Activated CD8-positive, alpha-beta memory T cell treated with anti-CD3 and anti-CD28 coated beads for 48 hours (primary cell): ENCODE results near the gene TPPP3.

Source experiments
- DNase-seq, 3 experiments: peaks; one replicate each; pipeline ENCODE4 v3.0.0-alpha.2; 2020; ENCODE audit warnings: low read depth in 2 of 3, low spot score in 2 of 3

The TPPP3 gene

GRCh38 chr16:67393111-67393787 lies at the start of gene TPPP3:
TSS of gene TPPP3 (minus strand) at chr16:67393498. CDS start at chr16:67391111, 2,387 bp downstream.
- DNase-seq = peak in 1 of 3 experiments; percentile 23

DNA sequence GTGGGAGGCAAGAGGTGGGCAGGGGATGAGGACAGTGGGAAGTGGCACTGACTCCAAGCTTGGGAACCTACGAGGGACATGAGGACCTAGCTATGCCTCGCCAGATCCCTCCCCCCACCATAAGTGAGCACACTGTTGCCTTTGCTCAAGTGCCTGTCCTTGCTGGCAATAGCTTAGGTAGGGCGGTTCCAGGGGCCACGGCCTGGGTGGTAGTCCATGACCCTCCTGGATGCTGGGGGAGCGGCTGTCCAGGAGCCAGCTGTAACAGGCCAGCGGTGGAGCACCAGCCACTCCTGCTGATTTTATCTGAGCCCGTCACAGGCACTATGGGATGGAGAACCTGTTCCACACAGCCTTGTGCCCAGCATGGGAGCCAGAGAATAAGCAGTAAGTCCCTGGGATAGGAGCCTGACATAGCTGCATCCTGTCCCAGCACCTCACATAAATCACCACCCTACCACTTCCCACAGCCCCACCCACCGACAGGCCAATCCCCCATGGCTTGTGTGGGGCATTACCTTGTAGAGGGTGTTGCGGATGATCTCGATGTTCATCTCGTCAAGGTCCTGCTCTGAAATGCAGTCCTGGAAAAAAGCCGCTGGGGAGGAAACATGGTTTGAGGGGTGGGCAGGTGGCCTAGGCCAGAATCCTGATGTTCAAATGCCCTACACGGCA lies 49.4 kb upstream of the TPPP3 start:
- DNase-seq = no peak

DNA sequence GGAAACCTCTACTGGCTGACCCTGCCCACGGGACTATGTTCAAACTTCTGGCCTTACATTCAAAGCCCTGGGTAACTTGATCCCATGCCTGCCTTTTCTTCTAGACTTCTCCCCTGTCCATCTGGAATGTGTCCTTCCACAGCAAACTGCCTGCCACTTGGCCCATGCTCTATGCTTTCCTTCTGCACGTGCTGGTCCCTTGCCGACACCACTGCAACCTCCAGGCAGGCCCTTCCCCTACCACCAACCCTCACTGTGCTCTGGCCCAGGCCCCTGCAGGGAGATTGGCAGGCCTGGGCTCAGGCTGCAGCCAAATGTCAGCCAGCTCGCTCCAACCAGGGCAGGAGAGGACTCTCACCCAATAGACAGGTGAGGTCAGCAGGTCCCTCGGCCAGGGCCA lies 48.6 kb upstream of the TPPP3 start:
- DNase-seq = no peak

- DNase-seq = no peak
These were observed 48.0 kb upstream of the TPPP3 start for GRCh38 chr16:67441271-67441753.

- DNase-seq = no peak
These were observed 45.6 kb upstream of the TPPP3 start for GRCh38 chr16:67438824-67439393.

DNA sequence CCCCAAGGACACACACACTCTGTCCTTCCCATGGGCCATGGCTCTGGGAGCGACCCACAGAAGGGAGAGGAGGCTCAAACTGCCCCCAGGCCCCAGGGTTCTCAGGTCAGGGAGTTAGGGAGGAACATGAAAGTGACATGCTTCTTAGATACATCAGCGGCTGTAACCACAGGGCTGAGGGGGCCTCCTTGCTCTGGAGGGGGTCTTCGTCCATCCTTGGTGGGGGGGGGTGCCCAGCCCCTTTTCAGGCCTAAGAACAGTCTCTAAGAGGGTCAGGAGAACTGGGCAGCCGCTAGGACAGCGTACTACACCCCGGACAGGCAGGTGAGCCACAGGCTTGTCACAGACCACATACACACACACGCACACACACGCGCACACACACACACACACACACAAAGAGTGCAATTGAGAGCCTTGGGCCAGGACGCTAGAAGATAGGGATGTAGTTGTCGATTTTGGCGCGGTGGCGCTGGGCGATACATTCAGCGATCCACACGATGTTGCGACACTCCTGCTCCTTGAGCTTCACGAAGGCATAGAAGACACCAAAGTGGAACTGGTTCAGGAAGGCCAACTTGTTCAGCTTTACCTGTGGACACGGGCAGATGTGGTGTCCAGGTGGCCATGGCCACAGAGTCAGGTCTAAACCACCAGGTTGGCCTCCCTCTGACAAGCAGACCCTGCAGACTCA lies 44.9 kb upstream of the TPPP3 start:
- DNase-seq = no peak

DNA sequence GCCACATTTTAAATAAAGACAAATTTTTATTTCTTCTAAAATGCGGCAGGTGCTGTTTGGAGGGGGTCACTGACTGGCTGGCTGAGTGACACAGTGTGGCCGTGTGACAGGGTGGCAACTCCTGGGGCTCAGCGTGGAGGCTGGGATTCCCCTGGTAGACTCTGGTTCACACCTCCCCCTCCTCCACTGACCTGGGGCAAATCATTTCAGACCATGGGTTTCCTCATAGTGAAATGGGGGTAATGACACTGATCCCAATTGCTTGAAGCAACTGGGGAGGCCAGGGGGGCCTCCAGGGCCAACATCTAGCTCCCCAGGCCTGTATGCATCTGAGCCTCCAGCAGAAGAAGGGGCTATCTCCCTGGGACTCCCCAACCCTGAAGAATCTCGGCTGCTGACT lies 44.2 kb upstream of the TPPP3 start:
- no peak for DNase-seq

DNA sequence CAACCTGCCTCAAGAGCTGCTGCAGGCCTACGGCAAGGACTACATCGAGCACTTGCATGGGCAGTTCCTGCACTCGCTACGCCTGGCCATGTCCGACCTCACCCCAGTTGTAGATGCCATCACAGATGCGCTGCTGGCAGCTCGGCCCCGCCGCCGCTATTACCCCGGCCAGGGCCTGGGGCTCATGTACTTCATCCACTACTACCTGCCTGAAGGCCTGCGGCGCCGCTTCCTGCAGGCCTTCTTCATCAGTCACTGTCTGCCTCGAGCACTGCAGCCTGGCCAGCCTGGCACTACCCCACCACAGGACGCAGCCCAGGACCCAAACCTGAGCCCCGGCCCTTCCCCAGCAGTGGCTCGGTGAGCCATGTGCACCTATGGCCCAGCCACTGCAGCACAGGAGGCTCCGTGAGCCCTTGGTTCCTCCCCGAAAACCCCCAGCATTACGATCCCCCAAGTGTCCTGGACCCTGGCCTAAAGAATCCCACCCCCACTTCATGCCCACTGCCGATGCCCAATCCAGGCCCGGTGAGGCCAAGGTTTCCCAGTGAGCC lies 43.4 kb upstream of the TPPP3 start:
- DNase-seq = no peak

GRCh38 chr16:67435758-67436164 lies 42.5 kb upstream of the TPPP3 start:
- DNase-seq = no peak

- DNase-seq = no peak
These were observed 39.9 kb upstream of the TPPP3 start for GRCh38 chr16:67433131-67433719.

GRCh38 chr16:67432506-67432890 lies 39.2 kb upstream of the TPPP3 start:
- DNase-seq = no peak

- no peak for DNase-seq
These were observed 38.6 kb upstream of the TPPP3 start for GRCh38 chr16:67431775-67432505.

DNA sequence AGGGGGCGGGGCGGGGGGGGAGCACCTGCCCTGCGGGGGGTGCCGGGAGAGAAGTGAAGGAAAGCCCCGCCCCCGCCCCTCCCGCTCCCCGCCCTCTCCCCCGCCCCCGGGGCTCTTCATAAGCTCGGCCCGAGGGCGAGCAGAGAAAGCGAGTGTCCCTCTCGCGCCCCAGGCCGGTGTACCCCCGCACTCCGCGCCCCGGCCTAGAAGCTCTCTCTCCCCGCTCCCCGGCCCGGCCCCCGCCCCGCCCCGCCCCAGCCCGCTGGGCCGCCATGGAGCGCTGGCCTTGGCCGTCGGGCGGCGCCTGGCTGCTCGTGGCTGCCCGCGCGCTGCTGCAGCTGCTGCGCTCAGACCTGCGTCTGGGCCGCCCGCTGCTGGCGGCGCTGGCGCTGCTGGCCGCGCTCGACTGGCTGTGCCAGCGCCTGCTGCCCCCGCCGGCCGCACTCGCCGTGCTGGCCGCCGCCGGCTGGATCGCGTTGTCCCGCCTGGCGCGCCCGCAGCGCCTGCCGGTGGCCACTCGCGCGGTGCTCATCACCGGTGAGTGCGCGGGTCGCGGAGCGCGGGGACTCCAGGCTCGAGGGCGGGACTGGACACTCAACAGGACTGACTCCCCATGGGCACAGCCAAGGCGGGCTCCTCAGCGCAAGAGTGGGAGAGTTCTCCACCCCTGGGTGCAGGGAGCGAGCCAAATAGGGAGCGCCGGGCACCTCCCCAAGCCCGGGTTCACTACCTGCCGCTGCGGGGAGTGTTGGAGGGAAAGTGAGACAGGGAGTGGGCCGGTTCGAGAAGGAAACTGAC lies 37.9 kb upstream of the TPPP3 start, which contains the start of gene HSD11B2:
TSS of gene HSD11B2 (plus strand) at position 145 of the 798 bp plus-strand sequence. CDS start at position 273, 128 bp downstream.
- DNase-seq = peak in 1 of 3 experiments; percentile 14

- DNase-seq = no peak
These were observed 37.2 kb upstream of the TPPP3 start for GRCh38 chr16:67430504-67430976.

GRCh38 chr16:67429799-67430503 lies 36.7 kb upstream of the TPPP3 start:
- no peak for DNase-seq

- DNase-seq = no peak
These were observed 35.9 kb upstream of the TPPP3 start for GRCh38 chr16:67429053-67429798.

DNA sequence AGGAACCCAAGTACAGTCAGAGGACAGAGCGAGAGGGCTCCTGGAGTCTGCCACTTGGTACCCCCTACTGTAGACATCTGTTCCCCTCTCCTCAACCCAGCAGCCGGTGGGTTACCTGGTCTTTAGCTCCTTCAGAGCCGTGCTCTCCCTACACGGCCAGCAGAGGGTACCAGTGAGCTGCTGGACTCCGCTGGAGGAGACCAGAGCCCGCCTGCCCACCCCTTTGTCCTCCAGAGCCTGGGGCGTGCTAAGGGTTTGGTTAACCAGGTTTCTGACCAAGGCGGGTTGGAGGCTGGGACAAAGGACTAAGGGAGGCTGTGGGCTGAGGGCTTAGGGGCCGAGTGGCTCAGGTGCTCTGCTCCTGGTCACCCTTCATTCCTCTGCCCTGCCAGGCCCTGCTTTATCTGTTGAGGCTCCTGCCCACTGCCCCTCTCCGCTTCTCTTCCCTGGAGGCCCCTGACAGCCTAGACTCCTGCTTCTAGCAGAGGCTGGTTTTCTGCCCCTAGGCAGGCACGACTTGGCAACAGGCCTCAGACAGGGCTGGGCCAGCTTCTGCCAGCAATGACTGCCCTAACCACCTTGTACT lies 34.9 kb upstream of the TPPP3 start:
- peak in 1 of 3 experiments; percentile 23 for DNase-seq

- DNase-seq = no peak
These were observed 33.7 kb upstream of the TPPP3 start for GRCh38 chr16:67426950-67427349.
